GM12878 (cell line): ENCODE measurements around the gene CTSA. TPM values are rescaled to one million over a fixed set of nuclear protein-coding genes. Genes with fewer than 3 reads are reported as not detected.

Experiments
- ATAC-seq: fragments of 200-7000 bp; cut with Tn5 transposase; 3 replicates; pipeline ENCODE4 v1.9.1; 2020; ENCODE audit warnings: mild to moderate bottlenecking, moderate library complexity
- BruUV-seq: library from RNA; stranded (reverse); fragments of 400-500 nt; replicated peaks from 2 replicates; lab custom pipeline; 2021; lab: Mats Ljungman, UMichigan
- CTCF ChIA-PET: fragments of 300-600 bp; sonication (Branson Sonifier 250); formaldehyde crosslinking; extraction: SDS; loops from one replicate; lab custom pipeline; 2021; ENCODE audit warnings: inconsistent platforms; lab: Yijun Ruan, JAX
- POLR2A ChIA-PET: fragments of 350-600 bp; formaldehyde crosslinking; extraction: SDS; loops from one replicate; lab custom pipeline; 2021; ENCODE audit warnings: inconsistent platforms; lab: Charles Lee
- RAD21 ChIA-PET: fragments of 300-600 bp; sonication (Branson Sonifier 250); formaldehyde crosslinking; loops from one replicate; lab custom pipeline; 2023; ENCODE audit warnings: antibody characterized with exemption; ENCODE audit not compliant: unreplicated experiment; lab: Charles Lee
- SMC1A ChIA-PET: fragments of 300-600 bp; sonication (Branson Sonifier 250); formaldehyde crosslinking; loops from one replicate; lab custom pipeline; 2023; ENCODE audit not compliant: unreplicated experiment, uncharacterized antibody; lab: Charles Lee
- DNase-seq: peaks from one replicate; pipeline ENCODE4 v3.0.0-alpha.2; 2011; ENCODE audit warnings: low read depth, low spot score
- FAIRE-seq: peaks from 3 replicates; lab custom pipeline; 2011; peaks lifted over from hg19 to GRCh38; lab: Jason Lieb, UNC
- H2AFZ ChIP-seq: 2 replicates; pipeline ENCODE4 v1.6.0; 2011; ENCODE audit warnings: low read depth, low read length, control low read depth; ENCODE audit not compliant: control insufficient read depth
- H3K27ac ChIP-seq: 2 replicates; pipeline ENCODE4 v1.5.1; 2011; ENCODE audit warnings: control low read depth; ENCODE audit not compliant: control insufficient read depth, insufficient read depth
- H3K27me3 ChIP-seq, 2 experiments: replicated peaks in 1 of 2; 2 replicates each; pipeline versions ENCODE4 v1.6.0 to v1.6.1; 2011; ENCODE audit warnings: low read length in 1 of 2; ENCODE audit not compliant: control insufficient read depth in 2 of 2, insufficient read depth in 2 of 2
- H3K36me3 ChIP-seq, 2 experiments: 2 replicates each; pipeline ENCODE4 v1.5.1; 2011; ENCODE audit warnings: low read length in 1 of 2; ENCODE audit not compliant: control insufficient read depth in 2 of 2, insufficient read depth in 2 of 2
- H3K4me1 ChIP-seq: 2 replicates; pipeline ENCODE4 v1.6.1; 2011; ENCODE audit warnings: mild to moderate bottlenecking, low read length, moderate library complexity, mixed read lengths; ENCODE audit not compliant: control insufficient read depth, insufficient read depth
- H3K4me2 ChIP-seq: 2 replicates; pipeline ENCODE4 v1.6.0; 2011; ENCODE audit warnings: control low read depth; ENCODE audit not compliant: control insufficient read depth, insufficient read depth
- H3K4me3 ChIP-seq: fragments of 200-600 bp; sonication (generic); 2 replicates; pipeline ENCODE4 v1.5.1; 2016
- H3K79me2 ChIP-seq: 2 replicates; pipeline ENCODE4 v1.6.0; 2011; ENCODE audit warnings: low read length; ENCODE audit not compliant: control insufficient read depth, insufficient read depth
- H3K9ac ChIP-seq: 2 replicates; pipeline ENCODE4 v1.8.0; 2011; ENCODE audit warnings: low read length, control low read depth, mixed read lengths; ENCODE audit not compliant: control insufficient read depth, insufficient read depth
- H3K9me3 ChIP-seq: replicated peaks from 3 replicates; pipeline ENCODE4 v1.5.1; 2011; ENCODE audit warnings: mild to moderate bottlenecking, low read length; ENCODE audit not compliant: control insufficient read depth, insufficient read depth
- H4K20me1 ChIP-seq: 2 replicates; pipeline ENCODE4 v1.6.0; 2011; ENCODE audit not compliant: control insufficient read depth, insufficient read depth
- BCL11A ChIP-seq: IDR thresholded peaks from 2 replicates; pipeline ENCODE4 v1.6.1; 2011; ENCODE audit warnings: low read depth, low read length
- BHLHE40 ChIP-seq, 2 experiments: fragments of 450-650 bp in 1 of 2; IDR thresholded peaks; 2 replicates each; pipeline ENCODE4 v1.6.1; 2011 to 2017; ENCODE audit warnings: low read depth in 2 of 2, borderline replicate concordance in 1 of 2, improper control_type of control experiment in 1 of 2, low read length in 1 of 2, mild to moderate bottlenecking in 1 of 2
- GABPA ChIP-seq: IDR thresholded peaks from 2 replicates; pipeline ENCODE4 v1.6.1; 2014; ENCODE audit warnings: antibody characterized with exemption, low read depth, mild to moderate bottlenecking, inconsistent platforms
- HDAC6 ChIP-seq: fragments of 200-600 bp; sonication (generic); IDR thresholded peaks from one replicate; pipeline ENCODE4 v1.8.0; 2017; ENCODE audit warnings: antibody characterized with exemption; ENCODE audit not compliant: unreplicated experiment
- IKZF2 ChIP-seq, 2 experiments: fragments of 450-650 bp; IDR thresholded peaks; 2 replicates each; pipeline ENCODE4 v1.6.1; 2017; ENCODE audit warnings: mild to moderate bottlenecking in 2 of 2, moderate library complexity in 2 of 2
- MYC ChIP-seq: IDR thresholded peaks from 2 replicates; pipeline ENCODE4 v1.6.1; 2011; ENCODE audit warnings: mild to moderate bottlenecking, low read length, moderate library complexity, inconsistent platforms; ENCODE audit not compliant: insufficient read depth, insufficient replicate concordance, insufficient read length, severe bottlenecking
- NFYA ChIP-seq: IDR thresholded peaks from 2 replicates; pipeline ENCODE4 v1.6.1; 2011; ENCODE audit warnings: low read depth, mild to moderate bottlenecking, low read length, improper control_type of control experiment, borderline replicate concordance
- NFYB ChIP-seq: IDR thresholded peaks from 2 replicates; pipeline ENCODE4 v1.6.1; 2011; ENCODE audit warnings: low read depth, mild to moderate bottlenecking, low read length, improper control_type of control experiment, moderate library complexity; ENCODE audit not compliant: insufficient read depth
- RAD21 ChIP-seq: IDR thresholded peaks from 2 replicates; pipeline ENCODE4 v1.6.1; 2011; ENCODE audit warnings: mild to moderate bottlenecking, low read depth, low read length, moderate library complexity; ENCODE audit not compliant: insufficient read depth
- RAD51 ChIP-seq: fragments of 450-650 bp; IDR thresholded peaks from 2 replicates; pipeline ENCODE4 v1.6.1; 2016; ENCODE audit warnings: moderate library complexity, mild to moderate bottlenecking, inconsistent platforms
- RELB ChIP-seq: fragments of 450-650 bp; IDR thresholded peaks from 2 replicates; pipeline ENCODE4 v1.6.1; 2017; ENCODE audit warnings: low read depth, mild to moderate bottlenecking, moderate library complexity
- SMARCA5 ChIP-seq: fragments of 450-650 bp; IDR thresholded peaks from 2 replicates; pipeline ENCODE4 v1.6.1; 2017; ENCODE audit warnings: mild to moderate bottlenecking
- WGBS: methylation state at CpG from one replicate; pipeline ENCODE4 v1.1.6; 2016; ENCODE audit warnings: low lambda C conversion rate; ENCODE audit not compliant: insufficient replicate concordance, insufficient coverage; ENCODE audit errors: missing lambda C conversion rate; 5-methylcytosine and 5-hydroxymethylcytosine counted together
- in situ Hi-C: fragments of 300-500 bp; cut with MboI; formaldehyde crosslinking; loops from 9 replicates; pipeline ENCODE4 v1.14.3; 2018; ENCODE audit warnings: mixed read lengths
- intact Hi-C: fragments of 100-400 bp; cut with micrococcal nuclease; formaldehyde crosslinking; loops from one replicate; pipeline ENCODE4 v1.14.2; 2022; ENCODE audit not compliant: unreplicated experiment
- polyA plus RNA-seq, 11 experiments: library from polyadenylated mRNA; depleted of rRNA in 4 of 11; unstranded in 6 of 11; stranded (reverse) in 5 of 11; fragments of >200 nt; fragmentation: Nextera tagmentation in 4 of 11; fragmentation: Illumina TruSeq in 1 of 11; extraction: Ambion mirVana in 4 of 11; extraction: Trizol in 1 of 11; gene quantifications; 1 replicate in 1 of 11; 2 replicates in 10 of 11; pipeline versions ENCODE4 v1.2.1 to v1.2.3, GENCODE V29; 2011 to 2016; ENCODE audit warnings: inconsistent platforms in 2 of 11, missing spikeins in 2 of 11, low read depth in 1 of 11
- total RNA-seq, 4 experiments: library from RNA; depleted of rRNA in 3 of 4; stranded (reverse); fragments of >200 nt in 3 of 4; fragmentation: Illumina TruSeq in 1 of 4; extraction: Trizol in 1 of 4; gene quantifications; 2 replicates each; pipeline versions ENCODE4 v1.2.1 to v1.2.3, GENCODE V29; 2013 to 2021
- TF ChIP-seq, protein P1 (sequence below): fragments of 150-350 bp; IDR thresholded peaks from 2 replicates; pipeline ENCODE4 v1.6.1; 2014; ENCODE audit warnings: mild to moderate bottlenecking, low read depth, low read length

Gene CTSA
- total and polyA plus RNA-seq, 10 of the 15 experiments (the other 5 are each of a cell fraction or from before 2014, with no cell fraction given): 7.1 to 67.0 (median 36.2) TPM

- TF ChIP-seq RELB: no peak
- no peak for TF ChIP-seq NFYA
- TF ChIP-seq BHLHE40 (IDR thresholded peaks at IDR 0.05; ENCODE audit: borderline replicate concordance in 1 of 2, low read depth in 2 of 2, low read length in 1 of 2): no peak
- TF ChIP-seq MYC: no peak
- TF ChIP-seq, all 136 proteins: peak for 0
These were observed 33.5 kb downstream of the CTSA start (continued) for GRCh38 chr20:45924391-45925261.

DNA sequence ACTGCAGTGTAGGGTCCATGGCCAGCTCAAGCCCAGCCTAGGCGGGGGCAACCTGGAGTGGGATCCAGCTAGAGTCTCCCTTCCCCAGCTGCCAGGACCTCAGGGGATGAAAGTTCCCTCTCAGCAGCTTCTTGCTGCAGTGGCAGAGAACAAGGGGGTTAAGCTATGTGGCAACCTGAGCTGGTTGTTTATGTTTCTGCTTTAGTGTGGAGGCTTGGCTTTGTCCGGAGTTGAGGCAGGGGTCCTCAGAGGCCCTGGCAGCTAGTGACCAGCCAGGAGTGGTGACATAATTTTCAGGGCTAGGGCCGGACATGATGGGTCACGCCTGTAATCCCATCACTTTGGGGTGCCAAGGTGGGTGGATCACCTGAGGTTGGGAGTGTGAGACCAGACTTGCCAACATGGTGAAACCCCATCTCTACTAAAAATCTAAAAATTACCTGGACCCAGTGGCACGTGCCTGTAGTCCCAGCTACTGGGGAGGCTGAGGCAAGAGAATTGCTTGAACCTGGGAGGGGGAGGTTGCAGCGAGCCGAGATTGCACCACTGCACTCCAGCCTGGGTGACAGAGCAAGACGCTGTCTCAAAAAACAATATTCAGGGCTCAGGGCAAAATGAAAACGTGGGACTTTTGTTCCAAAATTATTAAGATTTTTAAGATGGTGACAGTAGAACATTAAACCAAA is 34.8 kb downstream of the CTSA start:
- RAD21 ChIA-PET: interaction anchor here (1.1 kb wide), 1 partner anchor 127 kb away, joined by 3 read pairs; no protein-coding TSS in a partner anchor
- Histone ChIP-seq H3K79me2 (no peaks in the 10 kb centered on the region), H3K4me3 (no peak overlapping the region), H3K27ac (no peak overlapping the region), H2AFZ (no peak overlapping the region), H3K9ac (no peak overlapping the region), H3K9me3 (no peaks in the 10 kb centered on the region), H3K4me1 (no peaks in the 10 kb centered on the region), H3K36me3 (no peaks in the 10 kb centered on the region), H3K4me2 (no peak overlapping the region), H3K27me3 (no peaks in the 10 kb centered on the region), H4K20me1 (no peaks in the 10 kb centered on the region)
- no peak for DNase-seq
- BruUV-seq: no TSS peak
- CTCF ChIA-PET: interaction anchor here (0.8 to 1.9 kb wide), 2 partner anchors 9 to 127 kb away, joined by 3 to 6 read pairs; no protein-coding TSS in a partner anchor
- POLR2A ChIA-PET: interaction anchor here (0.6 kb wide), 1 partner anchor 9 kb away, joined by 4 read pairs; no protein-coding TSS in a partner anchor
- no peak for TF ChIP-seq GABPA
- TF ChIP-seq, protein P1, sequence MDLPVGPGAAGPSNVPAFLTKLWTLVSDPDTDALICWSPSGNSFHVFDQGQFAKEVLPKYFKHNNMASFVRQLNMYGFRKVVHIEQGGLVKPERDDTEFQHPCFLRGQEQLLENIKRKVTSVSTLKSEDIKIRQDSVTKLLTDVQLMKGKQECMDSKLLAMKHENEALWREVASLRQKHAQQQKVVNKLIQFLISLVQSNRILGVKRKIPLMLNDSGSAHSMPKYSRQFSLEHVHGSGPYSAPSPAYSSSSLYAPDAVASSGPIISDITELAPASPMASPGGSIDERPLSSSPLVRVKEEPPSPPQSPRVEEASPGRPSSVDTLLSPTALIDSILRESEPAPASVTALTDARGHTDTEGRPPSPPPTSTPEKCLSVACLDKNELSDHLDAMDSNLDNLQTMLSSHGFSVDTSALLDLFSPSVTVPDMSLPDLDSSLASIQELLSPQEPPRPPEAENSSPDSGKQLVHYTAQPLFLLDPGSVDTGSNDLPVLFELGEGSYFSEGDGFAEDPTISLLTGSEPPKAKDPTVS: no peak
- no peak for TF ChIP-seq IKZF2 (IDR thresholded peaks at IDR 0.05)
- no peak for TF ChIP-seq NFYB
- TF ChIP-seq RAD51: no peak
- TF ChIP-seq BCL11A: no peak
- TF ChIP-seq RAD21: no peak
- no peak for TF ChIP-seq SMARCA5
- no peak for TF ChIP-seq HDAC6
- intact Hi-C loops: no loop called here
- FAIRE-seq: no peak
- ATAC-seq: no peak
- SMC1A ChIA-PET: no interaction called here
- in situ Hi-C loops: no loop called here
- WGBS: 22% methylated on average over 9 of the region's 9 CpGs
